MM.1S (cell line): ENCODE measurements around the gene CTU1.

Experiments
- DNase-seq: peaks from one replicate; pipeline ENCODE4 v3.0.0-alpha.2; 2015
- H2AFZ ChIP-seq: fragments of 300-600 bp; sonication (generic); 2 replicates; pipeline ENCODE4 v1.6.0; 2016; ENCODE audit warnings: antibody characterized with exemption, low read length
- H3F3A ChIP-seq: fragments of 300-600 bp; sonication (generic); 2 replicates; pipeline ENCODE4 v1.6.1; 2016; ENCODE audit warnings: mild to moderate bottlenecking, antibody characterized with exemption, low read length, moderate library complexity, mixed read lengths; ENCODE audit not compliant: insufficient read depth
- H3K27ac ChIP-seq: fragments of 300-600 bp; sonication (generic); 2 replicates; pipeline ENCODE4 v1.5.1; 2016; ENCODE audit warnings: mild to moderate bottlenecking, low read length
- H3K27me3 ChIP-seq: fragments of 300-600 bp; sonication (generic); replicated peaks from 2 replicates; pipeline ENCODE4 v1.6.0; 2016; ENCODE audit warnings: low read length; ENCODE audit not compliant: insufficient read depth
- H3K36me3 ChIP-seq: fragments of 300-600 bp; sonication (generic); replicated peaks from 2 replicates; pipeline ENCODE4 v1.6.1; 2016; ENCODE audit warnings: mild to moderate bottlenecking, low read length, mixed read lengths; ENCODE audit not compliant: insufficient read depth
- H3K4me1 ChIP-seq: fragments of 300-600 bp; sonication (generic); 2 replicates; pipeline ENCODE4 v1.6.1; 2016; ENCODE audit warnings: low read length, mixed read lengths
- H3K4me2 ChIP-seq: fragments of 300-600 bp; sonication (generic); 2 replicates; pipeline ENCODE4 v1.6.0; 2016; ENCODE audit warnings: low read depth, low read length
- H3K4me3 ChIP-seq: fragments of 300-600 bp; sonication (generic); 2 replicates; pipeline ENCODE4 v1.5.1; 2016; ENCODE audit warnings: low read length, mixed read lengths
- H3K79me2 ChIP-seq: fragments of 300-600 bp; sonication (generic); 2 replicates; pipeline ENCODE4 v1.6.1; 2016; ENCODE audit warnings: mixed run types, low read length, mixed read lengths
- H3K9ac ChIP-seq: fragments of 300-600 bp; sonication (generic); 2 replicates; pipeline ENCODE4 v1.6.1; 2016; ENCODE audit warnings: low read length, mixed read lengths
- H3K9me2 ChIP-seq: fragments of 300-600 bp; sonication (generic); replicated peaks from 2 replicates; pipeline ENCODE4 v1.6.1; 2016; ENCODE audit warnings: mild to moderate bottlenecking, low read length, mixed read lengths; ENCODE audit not compliant: insufficient read depth
- H3K9me3 ChIP-seq: fragments of 300-600 bp; sonication (generic); replicated peaks from 2 replicates; pipeline ENCODE4 v1.6.1; 2016; ENCODE audit warnings: mild to moderate bottlenecking, low read length, mixed read lengths; ENCODE audit not compliant: insufficient read depth
- H4K20me1 ChIP-seq: fragments of 300-600 bp; sonication (generic); 2 replicates; pipeline ENCODE4 v1.6.1; 2016; ENCODE audit warnings: mild to moderate bottlenecking, low read length, moderate library complexity, mixed read lengths; ENCODE audit not compliant: insufficient read depth
- CTCF ChIP-seq: fragments of 300-600 bp; sonication (generic); IDR thresholded peaks from 2 replicates; pipeline ENCODE4 v1.5.1; 2016; ENCODE audit warnings: antibody characterized with exemption, low read length, mixed read lengths
- EZH2 ChIP-seq: fragments of 300-600 bp; sonication (generic); optimal IDR thresholded peaks from 2 replicates; pipeline ENCODE3; 2017; ENCODE audit warnings: low read depth, mild to moderate bottlenecking, antibody characterized with exemption, low read length, mixed read lengths
- EZH2phosphoT487 ChIP-seq: fragments of 300-600 bp; sonication (generic); IDR thresholded peaks from 2 replicates; pipeline ENCODE4 v1.6.1; 2018; ENCODE audit warnings: antibody characterized with exemption, low read length

CTU1 gene

GRCh38 chr19:51148580-51148979 lies 40.4 kb upstream of the CTU1 start:
- Histone ChIP-seq H3F3A (no peaks in the 10 kb centered on the region), H3K36me3 (no peaks in the 10 kb centered on the region), H3K79me2 (no peaks in the 10 kb centered on the region), H3K27ac (no peak overlapping the region), H2AFZ (no peak overlapping the region), H4K20me1 (no peaks in the 10 kb centered on the region), H3K4me1 (no peaks in the 10 kb centered on the region), H3K9me2 (no peaks in the 10 kb centered on the region), H3K4me3 (no peak overlapping the region), H3K27me3 (peaks cover 9% of the 10 kb centered on the region), H3K9ac (no peak overlapping the region), H3K4me2 (no peak overlapping the region), H3K9me3 (no peaks in the 10 kb centered on the region)
- TF ChIP-seq CTCF (no peak), EZH2 (no peak), EZH2phosphoT487 (no peak)
- DNase-seq: no peak

- Histone ChIP-seq H3K4me3 (no peak overlapping the region), H3K27ac (no peak overlapping the region), H3K27me3 (peaks cover 3% of the 10 kb centered on the region), H3K4me1 (no peaks in the 10 kb centered on the region), H3K36me3 (no peaks in the 10 kb centered on the region), H3K4me2 (no peak overlapping the region), H3K9me2 (no peaks in the 10 kb centered on the region), H2AFZ (no peak overlapping the region), H3K9me3 (no peaks in the 10 kb centered on the region), H3K9ac (no peak overlapping the region), H3F3A (no peaks in the 10 kb centered on the region), H4K20me1 (no peaks in the 10 kb centered on the region), H3K79me2 (no peaks in the 10 kb centered on the region)
- no peak for DNase-seq
- TF ChIP-seq EZH2: no peak
- TF ChIP-seq CTCF: no peak
- no peak for TF ChIP-seq EZH2phosphoT487
Measured at GRCh38 chr19:51147663-51148062, 39.5 kb upstream of the CTU1 start.

- Histone ChIP-seq H3K4me3 (no peak overlapping the region), H3F3A (no peaks in the 10 kb centered on the region), H3K4me2 (no peak overlapping the region), H3K4me1 (no peaks in the 10 kb centered on the region), H3K9ac (no peak overlapping the region), H3K36me3 (no peaks in the 10 kb centered on the region), H3K27me3 (no peaks in the 10 kb centered on the region; the same call in 1 of the 2 replicates), H3K9me2 (no peaks in the 10 kb centered on the region), H2AFZ (no peak overlapping the region), H3K27ac (no peak overlapping the region), H3K79me2 (no peaks in the 10 kb centered on the region), H3K9me3 (no peaks in the 10 kb centered on the region), H4K20me1 (no peaks in the 10 kb centered on the region)
- no peak for DNase-seq
- TF ChIP-seq EZH2phosphoT487: no peak
Measured at GRCh38 chr19:51146751-51147150, 38.5 kb upstream of the CTU1 start.

GRCh38 chr19:51145916-51146493 lies 37.8 kb upstream of the CTU1 start:
- Histone ChIP-seq H3K9ac (no peak overlapping the region), H3K4me2 (no peak overlapping the region), H3K9me3 (no peaks in the 10 kb centered on the region), H3K27ac (no peak overlapping the region), H3F3A (no peaks in the 10 kb centered on the region), H3K4me1 (no peaks in the 10 kb centered on the region), H4K20me1 (no peaks in the 10 kb centered on the region), H3K27me3 (peaks cover 7% of the 10 kb centered on the region), H3K9me2 (no peaks in the 10 kb centered on the region), H3K4me3 (no peak overlapping the region), H3K36me3 (no peaks in the 10 kb centered on the region), H2AFZ (no peak overlapping the region), H3K79me2 (no peaks in the 10 kb centered on the region)
- no peak for DNase-seq
- TF ChIP-seq EZH2: no peak
- TF ChIP-seq CTCF: no peak
- no peak for TF ChIP-seq EZH2phosphoT487
